Lung (tissue), 16 donors: Measurements from ENCODE around the gene SLC22A14. TPM values are rescaled to one million over a fixed set of nuclear protein-coding genes. Genes with fewer than 3 reads are reported as not detected.

Experiments used
- ATAC-seq: fragments of 200-7000 bp; cut with Tn5 transposase; one replicate; pipeline ENCODE4 v1.9.1; 2020; ENCODE audit warnings: moderate number of reproducible peaks; ENCODE audit not compliant: insufficient read depth, low FRiP score
- DNase-seq, 3 donors: peaks; one replicate each; pipeline ENCODE4 v3.0.0-alpha.2; 2013 to 2017
- H3K27ac ChIP-seq, 2 donors: one replicate each; pipeline ENCODE4 v1.5.1; 2013; ENCODE audit warnings: mild to moderate bottlenecking in 2 of 2, moderate library complexity in 2 of 2, control low read depth in 1 of 2, inconsistent platforms in 1 of 2, low read depth in 1 of 2, low read length in 1 of 2
- H3K27me3 ChIP-seq, 3 donors: one replicate each; pipeline ENCODE4 v1.5.1; 2013; ENCODE audit warnings: low read length in 2 of 3; ENCODE audit not compliant: control insufficient read depth in 3 of 3, insufficient read depth in 3 of 3
- H3K36me3 ChIP-seq, 4 donors: one replicate each; pipeline ENCODE4 v1.5.1; 2013; ENCODE audit warnings: low read length in 4 of 4, mild to moderate bottlenecking in 1 of 4, moderate library complexity in 1 of 4; ENCODE audit not compliant: control insufficient read depth in 4 of 4, insufficient read depth in 4 of 4
- H3K4me1 ChIP-seq, 5 donors: one replicate each; pipeline ENCODE4 v1.5.1; 2013; ENCODE audit warnings: low read length in 5 of 5, mild to moderate bottlenecking in 2 of 5, moderate library complexity in 1 of 5; ENCODE audit not compliant: control insufficient read depth in 5 of 5, insufficient read depth in 5 of 5
- H3K4me3 ChIP-seq: one replicate; pipeline ENCODE4 v1.5.1; 2013; ENCODE audit warnings: mild to moderate bottlenecking, control low read depth, moderate library complexity
- H3K9ac ChIP-seq, 2 donors: one replicate each; pipeline ENCODE4 v1.5.1; 2013; ENCODE audit warnings: low read length in 2 of 2, control low read depth in 1 of 2; ENCODE audit not compliant: insufficient read depth in 1 of 2
- H3K9me3 ChIP-seq, 4 donors: one replicate each; pipeline ENCODE4 v1.5.1; 2013; ENCODE audit warnings: low read length in 3 of 4, mild to moderate bottlenecking in 1 of 4, moderate library complexity in 1 of 4; ENCODE audit not compliant: control insufficient read depth in 4 of 4, insufficient read depth in 3 of 4
- CTCF ChIP-seq: IDR thresholded peaks from 2 replicates; pipeline ENCODE4 v1.5.1; 2012; ENCODE audit warnings: mild to moderate bottlenecking; ENCODE audit errors: control extremely low read depth, extremely low read depth
- WGBS, 2 donors: extraction: QIAGEN DNeasy Blood & Tissue Kit; methylation state at CpG; one replicate each; pipeline ENCODE4 v1.1.7; 2013; 5-methylcytosine and 5-hydroxymethylcytosine counted together
- long read RNA-seq, 5 donors: transcript quantifications; one replicate each; lab custom pipeline, GENCODE V29; 2026
- polyA plus RNA-seq, 2 donors: library from polyadenylated mRNA; stranded (reverse); fragments of 200-250 nt; gene quantifications; one replicate each; pipeline ENCODE4 v1.2.1, GENCODE V29; 2013
- total RNA-seq, 2 donors: library from RNA; depleted of rRNA in 1 of 2; stranded (reverse); fragments of >200 nt in 1 of 2; gene quantifications; one replicate each; pipeline ENCODE4 v1.2.1, GENCODE V29; 2014 to 2021
- donor health status: control.
- donor health status: control.
- donor health status: Bipolar disorder and iron deficiency.
- donor health status: healthy.
- donor health status: DM: yes; HTN: yes; CAD: no.

SLC22A14 gene
- total RNA-seq = not detected
- polyA plus RNA-seq = under 1 TPM; 0.06 to 0.07 TPM
- long read RNA-seq, donor 1 = 0 reads
- long read RNA-seq, donor 2 = 0 reads
- long read RNA-seq, donor 3 = 0 reads
- long read RNA-seq, donor 4 = 0 reads
- long read RNA-seq, donor 5 = 0 reads

- peaks cover 0 to 2% (median 0%) of the 10 kb centered on the region in 4 donors for H3K36me3 ChIP-seq
- ATAC-seq (no peak), DNase-seq (no peak)
- H3K9me3 ChIP-seq = peaks cover 0 to 2% (median 0%) of the 10 kb centered on the region in 4 donors
- H3K9ac ChIP-seq = no peak within 1 kb of the TSS
- H3K27ac ChIP-seq = no peak within 1 kb of the TSS
- no peaks in the 10 kb centered on the region for H3K4me1 ChIP-seq
- WGBS, 2 donors = 91 to 92% methylated on average over 14 of the region's 14 CpGs
- no peak within 1 kb of the TSS for H3K4me3 ChIP-seq
- no peak for TF ChIP-seq CTCF
- no peaks in the 10 kb centered on the region for H3K27me3 ChIP-seq
These were observed at the start of gene SLC22A14 for GRCh38 chr3:38281895-38282686. Gene SLC22A14, plus strand, starts transcription at chr3:38282294. Its CDS starts 23,733 bp downstream, at chr3:38306027.

GRCh38 chr3:38232701-38233100 is 49.4 kb upstream of the SLC22A14 start:
- Histone ChIP-seq H3K27ac (no peak overlapping the region), H3K4me1 (peaks cover 0 to 8% (median 3%) of the 10 kb centered on the region in 5 donors), H3K9me3 (peaks cover 0 to 3% (median 1%) of the 10 kb centered on the region in 4 donors), H3K36me3 (peaks cover 6 to 27% (median 19%) of the 10 kb centered on the region in 4 donors), H3K9ac (no peak overlapping the region), H3K27me3 (no peaks in the 10 kb centered on the region), H3K4me3 (no peak overlapping the region)
- no peak for TF ChIP-seq CTCF
- DNase-seq (no peak), ATAC-seq (no peak)
- WGBS, 2 donors = 75% methylated on average over 2 of the region's 2 CpGs

GRCh38 chr3:38235466-38235865 is 46.6 kb upstream of the SLC22A14 start:
- Histone ChIP-seq H3K27me3 (no peaks in the 10 kb centered on the region), H3K4me3 (no peak overlapping the region), H3K27ac (no peak overlapping the region), H3K9ac (no peak overlapping the region), H3K36me3 (peaks cover 10 to 39% (median 28%) of the 10 kb centered on the region in 4 donors), H3K9me3 (peaks cover 0 to 4% (median 3%) of the 10 kb centered on the region in 4 donors), H3K4me1 (peaks cover 0 to 8% (median 0%) of the 10 kb centered on the region in 5 donors)
- no peak for TF ChIP-seq CTCF
- DNase-seq (peak in 1 of 3 donors; percentile 27), ATAC-seq (no peak)
